K562 (cell line): ENCODE measurements around the gene PLPPR2. TPM values are rescaled to one million over a fixed set of nuclear protein-coding genes. Genes with fewer than 3 reads are reported as not detected.

Experiments used
- CHD2 ChIP-seq: IDR thresholded peaks from 2 replicates; pipeline ENCODE4 v1.6.1; 2011; ENCODE audit warnings: low read depth, low read length
- CHD4 ChIP-seq: fragments of 200-600 bp; sonication (generic); IDR thresholded peaks from 3 replicates; pipeline ENCODE4 v1.6.1; 2012; ENCODE audit warnings: low read depth, mild to moderate bottlenecking, mixed read lengths, low read length, inconsistent platforms; ENCODE audit not compliant: insufficient read depth, insufficient replicate concordance, poor library complexity, severe bottlenecking
- EHMT2 ChIP-seq: fragments of 450-650 bp; IDR thresholded peaks from 2 replicates; pipeline ENCODE4 v1.6.1; 2018; ENCODE audit warnings: antibody characterized with exemption
- ESRRA ChIP-seq: fragments of 450-650 bp; IDR thresholded peaks from 2 replicates; pipeline ENCODE4 v1.6.1; 2014; ENCODE audit warnings: low read depth, mild to moderate bottlenecking, moderate library complexity, borderline replicate concordance
- FOSL1 ChIP-seq: fragments of 200-800 bp; sonication (Bioruptor generic); conservative IDR thresholded peaks from 2 replicates; pipeline ENCODE4 v1.6.1; 2016; ENCODE audit warnings: missing genetic modification characterization, missing compliant biosample characterization
- GTF2E2 ChIP-seq: fragments of 200-800 bp; sonication (Bioruptor generic); IDR thresholded peaks from 2 replicates; pipeline ENCODE4 v1.6.1; 2016; ENCODE audit warnings: missing genetic modification characterization, missing compliant biosample characterization
- HLTF ChIP-seq: fragments of 450-650 bp; IDR thresholded peaks from 2 replicates; pipeline ENCODE4 v1.6.1; 2016
- L3MBTL2 ChIP-seq: fragments of 450-650 bp; IDR thresholded peaks from 2 replicates; pipeline ENCODE4 v1.6.1; 2016; ENCODE audit warnings: mild to moderate bottlenecking, moderate library complexity
- MAFG ChIP-seq: fragments of 450-650 bp; conservative IDR thresholded peaks from 2 replicates; pipeline ENCODE4 v1.6.1; 2016; ENCODE audit warnings: missing genetic modification characterization, missing compliant biosample characterization
- MCM2 ChIP-seq: fragments of 450-650 bp; IDR thresholded peaks from 2 replicates; pipeline ENCODE4 v1.6.1; 2017; ENCODE audit warnings: low read depth, mild to moderate bottlenecking
- MEF2D ChIP-seq: conservative IDR thresholded peaks from 2 replicates; pipeline ENCODE4 v1.6.1; 2016; ENCODE audit warnings: low read depth, missing genetic modification characterization, missing compliant biosample characterization
- MTA1 ChIP-seq: fragments of 450-650 bp; IDR thresholded peaks from 2 replicates; pipeline ENCODE4 v1.6.1; 2017; ENCODE audit warnings: borderline replicate concordance
- NCOA4 ChIP-seq: fragments of 450-650 bp; IDR thresholded peaks from 2 replicates; pipeline ENCODE4 v1.6.1; 2018; ENCODE audit warnings: mild to moderate bottlenecking; ENCODE audit not compliant: partially characterized antibody
- NR0B1 ChIP-seq: fragments of 450-650 bp; IDR thresholded peaks from one replicate; pipeline ENCODE4 v1.6.1; 2018; ENCODE audit warnings: mild to moderate bottlenecking, moderate library complexity; ENCODE audit not compliant: partially characterized antibody
- RBM39 ChIP-seq: fragments of 200-400 bp; formaldehyde crosslinking; optimal IDR thresholded peaks from 2 replicates; pipeline ENCODE3; 2018; ENCODE audit warnings: low read depth, low read length
- SPI1 ChIP-seq: IDR thresholded peaks from 2 replicates; pipeline ENCODE4 v1.6.1; 2011; ENCODE audit warnings: low read depth, low read length, control low read depth, borderline replicate concordance
- THRAP3 ChIP-seq: fragments of 450-650 bp; IDR thresholded peaks from 2 replicates; pipeline ENCODE4 v1.6.1; 2016; ENCODE audit warnings: mild to moderate bottlenecking, inconsistent platforms, borderline replicate concordance
- ZNF316 ChIP-seq: fragments of 450-650 bp; IDR thresholded peaks from 2 replicates; pipeline ENCODE4 v1.6.1; 2016
- ZNF592 ChIP-seq: fragments of 450-650 bp; IDR thresholded peaks from 2 replicates; pipeline ENCODE4 v1.6.1; 2017; ENCODE audit warnings: antibody characterized with exemption, mild to moderate bottlenecking
- ZSCAN29 ChIP-seq: fragments of 450-650 bp; IDR thresholded peaks from 2 replicates; pipeline ENCODE4 v1.6.1; 2017
- polyA plus RNA-seq, 8 experiments: library from polyadenylated mRNA; depleted of rRNA in 4 of 8; stranded (reverse) in 5 of 8; unstranded in 3 of 8; fragments of >200 nt; fragmentation: Nextera tagmentation in 2 of 8; fragmentation: Illumina TruSeq in 1 of 8; extraction: Ambion mirVana in 2 of 8; extraction: Trizol in 1 of 8; gene quantifications; 2 replicates each; pipeline versions ENCODE4 v1.2.1 to v1.2.3, GENCODE V29; 2011 to 2014; ENCODE audit warnings: inconsistent platforms in 1 of 8, missing spikeins in 1 of 8
- total RNA-seq, 7 experiments: library from RNA; depleted of rRNA in 6 of 7; stranded (reverse); fragments of >200 nt in 6 of 7; fragmentation: Illumina TruSeq in 2 of 7; extraction: Trizol in 2 of 7; gene quantifications; 2 replicates each; pipeline versions ENCODE4 v1.2.1 to v1.2.3, GENCODE V29; 2011 to 2021; ENCODE audit warnings: low replicate concordance in 1 of 7

PLPPR2 gene
- total and polyA plus RNA-seq, 9 of the 15 experiments (the other 6 are each of a cell fraction or from before 2014, with no cell fraction given) = 0.49 to 15.9 (median 3.4) TPM

- no peak for TF ChIP-seq ZNF592
- TF ChIP-seq RBM39 = no peak
- TF ChIP-seq CHD2 = no peak
- peak; percentile 38; the same call in 1 of the 2 replicates for TF ChIP-seq ZNF316
- peak; percentile 64 for TF ChIP-seq EHMT2
- TF ChIP-seq MEF2D (tag) = 0 out of 2 replicates have a peak, but pooled peaks have one; percentile 55
- peak; percentile 84 for TF ChIP-seq ESRRA
- peak; percentile 31; the same call in 1 of the 2 replicates for TF ChIP-seq FOSL1 (tag)
- TF ChIP-seq NR0B1 = no peak
- 0 out of 2 replicates have a peak, but pooled peaks have one; percentile 44 for TF ChIP-seq HLTF
- TF ChIP-seq L3MBTL2 = no peak
- TF ChIP-seq SPI1 = 0 out of 2 replicates have a peak, but pooled peaks have one; percentile 15
- TF ChIP-seq GTF2E2 (tag) = peak; percentile 83
- TF ChIP-seq CHD4 = peak; percentile 98
- 0 out of 2 replicates have a peak, but pooled peaks have one; percentile 12 for TF ChIP-seq MAFG
- TF ChIP-seq NCOA4 = peak; percentile 96
- TF ChIP-seq THRAP3 = 0 out of 2 replicates have a peak, but pooled peaks have one; percentile 17
- peak; percentile 50; the same call in 1 of the 2 replicates for TF ChIP-seq ZSCAN29
- TF ChIP-seq MTA1 = 0 out of 2 replicates have a peak, but pooled peaks have one; percentile 62
- no peak for TF ChIP-seq MCM2
- TF ChIP-seq, all 486 proteins: peak for 59
Observed at GRCh38 chr19:11373885-11374432, 18.7 kb downstream of the PLPPR2 start (continued).
